ENCODE results near the gene PSD.

DNA sequence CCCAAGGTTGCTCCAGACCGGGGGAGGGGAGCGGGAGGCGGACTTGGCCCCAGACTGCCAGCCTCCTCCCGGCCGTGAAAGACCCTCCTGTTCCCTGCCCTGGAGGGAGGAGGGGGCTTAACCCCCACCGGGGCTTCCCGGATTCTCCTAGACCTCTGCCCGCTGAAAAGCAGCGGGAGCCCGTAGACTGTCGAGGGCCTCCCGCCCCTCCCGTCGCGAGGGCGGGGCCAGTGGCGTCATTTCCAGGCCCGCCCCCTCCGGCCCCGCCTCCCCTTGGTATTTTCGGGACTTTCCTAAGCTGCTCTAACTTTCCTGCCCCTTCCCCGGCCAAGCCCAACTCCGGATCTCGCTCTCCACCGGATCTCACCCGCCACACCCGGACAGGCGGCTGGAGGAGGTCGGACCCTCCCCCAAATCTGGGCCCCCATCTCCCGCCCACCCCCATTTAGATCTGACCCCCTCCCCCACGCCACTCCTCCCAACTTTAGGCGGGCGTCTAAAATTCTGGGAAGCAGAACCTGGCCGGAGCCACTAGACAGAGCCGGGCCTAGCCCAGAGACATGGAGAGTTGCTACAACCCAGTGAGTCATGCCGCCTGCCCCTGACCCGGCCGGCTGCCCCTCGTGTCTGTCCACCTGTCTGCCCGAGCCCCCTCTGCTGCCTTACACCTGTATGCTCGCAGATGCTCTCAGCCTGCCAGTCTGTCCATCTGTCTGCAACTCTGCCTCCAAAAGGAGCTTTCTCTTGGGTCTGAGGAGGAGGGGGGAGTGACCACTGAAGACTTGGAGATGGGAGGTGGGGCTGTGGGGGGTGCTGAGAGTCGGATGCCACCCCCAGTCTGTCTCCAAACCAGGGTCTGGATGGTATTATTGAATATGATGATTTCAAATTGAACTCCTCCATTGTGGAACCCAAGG is 22.9 kb downstream of the PSD start, which contains the start of gene NFKB2:
- TF ChIP-seq, protein P1, sequence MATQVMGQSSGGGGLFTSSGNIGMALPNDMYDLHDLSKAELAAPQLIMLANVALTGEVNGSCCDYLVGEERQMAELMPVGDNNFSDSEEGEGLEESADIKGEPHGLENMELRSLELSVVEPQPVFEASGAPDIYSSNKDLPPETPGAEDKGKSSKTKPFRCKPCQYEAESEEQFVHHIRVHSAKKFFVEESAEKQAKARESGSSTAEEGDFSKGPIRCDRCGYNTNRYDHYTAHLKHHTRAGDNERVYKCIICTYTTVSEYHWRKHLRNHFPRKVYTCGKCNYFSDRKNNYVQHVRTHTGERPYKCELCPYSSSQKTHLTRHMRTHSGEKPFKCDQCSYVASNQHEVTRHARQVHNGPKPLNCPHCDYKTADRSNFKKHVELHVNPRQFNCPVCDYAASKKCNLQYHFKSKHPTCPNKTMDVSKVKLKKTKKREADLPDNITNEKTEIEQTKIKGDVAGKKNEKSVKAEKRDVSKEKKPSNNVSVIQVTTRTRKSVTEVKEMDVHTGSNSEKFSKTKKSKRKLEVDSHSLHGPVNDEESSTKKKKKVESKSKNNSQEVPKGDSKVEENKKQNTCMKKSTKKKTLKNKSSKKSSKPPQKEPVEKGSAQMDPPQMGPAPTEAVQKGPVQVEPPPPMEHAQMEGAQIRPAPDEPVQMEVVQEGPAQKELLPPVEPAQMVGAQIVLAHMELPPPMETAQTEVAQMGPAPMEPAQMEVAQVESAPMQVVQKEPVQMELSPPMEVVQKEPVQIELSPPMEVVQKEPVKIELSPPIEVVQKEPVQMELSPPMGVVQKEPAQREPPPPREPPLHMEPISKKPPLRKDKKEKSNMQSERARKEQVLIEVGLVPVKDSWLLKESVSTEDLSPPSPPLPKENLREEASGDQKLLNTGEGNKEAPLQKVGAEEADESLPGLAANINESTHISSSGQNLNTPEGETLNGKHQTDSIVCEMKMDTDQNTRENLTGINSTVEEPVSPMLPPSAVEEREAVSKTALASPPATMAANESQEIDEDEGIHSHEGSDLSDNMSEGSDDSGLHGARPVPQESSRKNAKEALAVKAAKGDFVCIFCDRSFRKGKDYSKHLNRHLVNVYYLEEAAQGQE (IDR thresholded peaks at IDR 0.05; ENCODE audit: insufficient read depth in 1 of 2, low read depth in 2 of 2, low read length in 1 of 2) = no peak
- TF ChIP-seq, protein P2, sequence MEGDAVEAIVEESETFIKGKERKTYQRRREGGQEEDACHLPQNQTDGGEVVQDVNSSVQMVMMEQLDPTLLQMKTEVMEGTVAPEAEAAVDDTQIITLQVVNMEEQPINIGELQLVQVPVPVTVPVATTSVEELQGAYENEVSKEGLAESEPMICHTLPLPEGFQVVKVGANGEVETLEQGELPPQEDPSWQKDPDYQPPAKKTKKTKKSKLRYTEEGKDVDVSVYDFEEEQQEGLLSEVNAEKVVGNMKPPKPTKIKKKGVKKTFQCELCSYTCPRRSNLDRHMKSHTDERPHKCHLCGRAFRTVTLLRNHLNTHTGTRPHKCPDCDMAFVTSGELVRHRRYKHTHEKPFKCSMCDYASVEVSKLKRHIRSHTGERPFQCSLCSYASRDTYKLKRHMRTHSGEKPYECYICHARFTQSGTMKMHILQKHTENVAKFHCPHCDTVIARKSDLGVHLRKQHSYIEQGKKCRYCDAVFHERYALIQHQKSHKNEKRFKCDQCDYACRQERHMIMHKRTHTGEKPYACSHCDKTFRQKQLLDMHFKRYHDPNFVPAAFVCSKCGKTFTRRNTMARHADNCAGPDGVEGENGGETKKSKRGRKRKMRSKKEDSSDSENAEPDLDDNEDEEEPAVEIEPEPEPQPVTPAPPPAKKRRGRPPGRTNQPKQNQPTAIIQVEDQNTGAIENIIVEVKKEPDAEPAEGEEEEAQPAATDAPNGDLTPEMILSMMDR (IDR thresholded peaks at IDR 0.05) = no peak
- TF ChIP-seq TCF7L2 (IDR thresholded peaks at IDR 0.05; ENCODE audit: low read depth, low read length) = no peak

All from Panc1 (cell line).